Neural crest cell (in vitro differentiated cells): ENCODE results near the gene OBSCN. TPM values are rescaled to one million over a fixed set of nuclear protein-coding genes. Genes with fewer than 3 reads are reported as not detected.

Experiments
- DNase-seq: peaks from one replicate; pipeline ENCODE4 v3.0.0; 2021; ENCODE audit warnings: low read depth, mixed read lengths, low spot score
- H3K27ac Mint-ChIP-seq: one replicate; pipeline ENCODE4 v1.8.0; 2021; ENCODE audit warnings: mild to moderate bottlenecking, mixed read lengths; ENCODE audit not compliant: unreplicated experiment
- H3K27me3 Mint-ChIP-seq: 2 replicates; pipeline ENCODE4 v1.8.0; 2021; ENCODE audit warnings: low read depth, mild to moderate bottlenecking, mixed read lengths
- H3K36me3 Mint-ChIP-seq: 2 replicates; pipeline ENCODE4 v1.8.0; 2021; ENCODE audit warnings: low read depth, mild to moderate bottlenecking, mixed read lengths
- H3K4me1 Mint-ChIP-seq: 2 replicates; pipeline ENCODE4 v1.8.0; 2021; ENCODE audit warnings: mixed read lengths
- H3K4me3 Mint-ChIP-seq: one replicate; pipeline ENCODE4 v1.8.0; 2021; ENCODE audit warnings: mild to moderate bottlenecking, mixed read lengths
- H3K9me3 Mint-ChIP-seq: 2 replicates; pipeline ENCODE4 v1.8.0; 2021; ENCODE audit warnings: mixed read lengths
- CTCF ChIP-seq: fragments of 200-600 bp; sonication (generic); conservative IDR thresholded peaks from 2 replicates; pipeline ENCODE4 v1.5.0; 2021; ENCODE audit warnings: antibody characterized with exemption, mild to moderate bottlenecking
- total RNA-seq: library from RNA; stranded (reverse); gene quantifications from 2 replicates; pipeline ENCODE4 v1.2.1, GENCODE V29; 2021

OBSCN gene
- total RNA-seq, 1 donor from 2014 or later: 40.1 TPM

GRCh38 chr1:228271701-228272251 is 63.9 kb downstream of the OBSCN start:
- no peak for TF ChIP-seq CTCF
- Mint-ChIP-seq H3K27ac (no peak overlapping the region), H3K4me1 (no peaks in the 10 kb centered on the region), H3K4me3 (peak overlapping the region; percentile 79), H3K9me3 (no peaks in the 10 kb centered on the region), H3K27me3 (no peaks in the 10 kb centered on the region), H3K36me3 (peaks cover 3% of the 10 kb centered on the region)
- DNase-seq: no peak

- Mint-ChIP-seq H3K27me3 (no peaks in the 10 kb centered on the region), H3K27ac (peak overlapping the region; percentile 57), H3K4me3 (no peak overlapping the region), H3K4me1 (no peaks in the 10 kb centered on the region), H3K36me3 (peaks cover 3% of the 10 kb centered on the region), H3K9me3 (no peaks in the 10 kb centered on the region)
- no peak for DNase-seq
- TF ChIP-seq CTCF: no peak
Measured at GRCh38 chr1:228272331-228272791, 64.5 kb downstream of the OBSCN start.

- DNase-seq: no peak
- H3K4me3 Mint-ChIP-seq: no peak overlapping the region
Measured at GRCh38 chr1:228272831-228273571, 65.2 kb downstream of the OBSCN start.

GRCh38 chr1:228273720-228274451 is 66.0 kb downstream of the OBSCN start:
- DNase-seq: no peak
- H3K27ac Mint-ChIP-seq: no peak overlapping the region
- no peaks in the 10 kb centered on the region for H3K4me1 Mint-ChIP-seq
- peak overlapping the region; percentile 76 for H3K4me3 Mint-ChIP-seq
- no peak for TF ChIP-seq CTCF
- H3K9me3 Mint-ChIP-seq: no peaks in the 10 kb centered on the region
- peaks cover 3% of the 10 kb centered on the region for H3K36me3 Mint-ChIP-seq
- H3K27me3 Mint-ChIP-seq: no peaks in the 10 kb centered on the region

More at GRCh38 chr1:228272831-228273571, 65.2 kb downstream of the OBSCN start:
- H3K27ac Mint-ChIP-seq: no peak overlapping the region
- H3K27me3 Mint-ChIP-seq: no peaks in the 10 kb centered on the region
- H3K4me1 Mint-ChIP-seq: no peaks in the 10 kb centered on the region
- no peaks in the 10 kb centered on the region for H3K9me3 Mint-ChIP-seq
- TF ChIP-seq CTCF: no peak
- peaks cover 3% of the 10 kb centered on the region for H3K36me3 Mint-ChIP-seq

GRCh38 chr1:228274452-228275178 is 66.8 kb downstream of the OBSCN start:
- no peaks in the 10 kb centered on the region for H3K4me1 Mint-ChIP-seq
- no peak for DNase-seq
- peak overlapping the region; percentile 57 for H3K27ac Mint-ChIP-seq
- TF ChIP-seq CTCF: no peak
- H3K27me3 Mint-ChIP-seq: no peaks in the 10 kb centered on the region
- no peaks in the 10 kb centered on the region for H3K9me3 Mint-ChIP-seq
- peak overlapping the region; percentile 76 for H3K4me3 Mint-ChIP-seq
- peaks cover 3% of the 10 kb centered on the region for H3K36me3 Mint-ChIP-seq
